ENCODE measurements around the gene PRKAA2. TPM values are rescaled to one million over a fixed set of nuclear protein-coding genes. Genes with fewer than 3 reads are reported as not detected.

Gene PRKAA2
- total and polyA plus RNA-seq, 2 of the 13 experiments (the other 11 are each of a cell fraction or from before 2014, with no cell fraction given) = 6.0 to 7.5 TPM

- TF ChIP-seq, protein P1, sequence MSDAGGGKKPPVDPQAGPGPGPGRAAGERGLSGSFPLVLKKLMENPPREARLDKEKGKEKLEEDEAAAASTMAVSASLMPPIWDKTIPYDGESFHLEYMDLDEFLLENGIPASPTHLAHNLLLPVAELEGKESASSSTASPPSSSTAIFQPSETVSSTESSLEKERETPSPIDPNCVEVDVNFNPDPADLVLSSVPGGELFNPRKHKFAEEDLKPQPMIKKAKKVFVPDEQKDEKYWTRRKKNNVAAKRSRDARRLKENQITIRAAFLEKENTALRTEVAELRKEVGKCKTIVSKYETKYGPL (CRISPR knock-in tag; IDR thresholded peaks at IDR 0.05) = no peak
- TF ChIP-seq ZNF629 (CRISPR knock-in tag; conservative IDR thresholded peaks at IDR 0.05) (no peak), DZIP1 (CRISPR knock-in tag; IDR thresholded peaks at IDR 0.05) (no peak), SKI (IDR thresholded peaks at IDR 0.05; ENCODE audit: partially characterized antibody) (no peak), GLMP (CRISPR knock-in tag; IDR thresholded peaks at IDR 0.05; ENCODE audit: borderline replicate concordance) (no peak)
Measured at GRCh38 chr1:56715156-56715555, 70.0 kb downstream of the PRKAA2 start (continued).

DNA sequence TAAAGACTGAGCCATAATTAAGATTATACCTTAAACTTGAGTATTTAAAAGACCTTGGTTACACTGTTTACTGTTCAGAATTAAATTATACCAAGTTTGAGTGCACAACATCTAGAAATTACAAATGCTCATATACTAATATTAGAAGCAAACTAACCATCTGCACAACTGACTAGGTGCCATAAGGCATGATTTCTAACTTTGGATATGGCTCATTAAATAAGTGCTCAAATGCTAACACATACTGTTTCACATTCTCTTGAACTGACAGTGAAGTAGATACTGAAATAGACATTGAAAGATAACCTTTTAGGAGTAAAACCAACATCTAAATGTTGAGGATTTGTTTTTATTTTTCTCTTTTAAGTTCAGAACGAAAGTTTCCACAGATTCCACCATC, 74.1 kb downstream of the PRKAA2 start:
- no peak overlapping the region for H2AFZ ChIP-seq (ENCODE audit: low read length)
- no peaks in the 10 kb centered on the region for H3K27me3 ChIP-seq (ENCODE audit: control insufficient read depth in 1 of 2, insufficient read depth in 2 of 2, low read length in 2 of 2)
- no peaks in the 10 kb centered on the region for H4K20me1 ChIP-seq (ENCODE audit: insufficient read depth, low read length)
- no peak overlapping the region for H3K4me3 ChIP-seq (replicated peaks in 1 of 3; ENCODE audit: insufficient read depth in 1 of 3, low read depth in 2 of 3, low read length in 3 of 3)
- in situ Hi-C loops (cut with HindIII; ENCODE audit: extremely low pct_ligation_motif_present, low pct_unique_long_range_greater_than_20kb) (no loop called here), intact Hi-C loops (cut with micrococcal nuclease; ENCODE audit: unreplicated experiment) (no loop called here)
- DNase-seq (ENCODE audit: low spot score) (no peak), ATAC-seq (no peak), FAIRE-seq (no peak)
- H3K4me2 ChIP-seq (ENCODE audit: low read depth, low read length) = no peak overlapping the region
- 84% methylated on average over 1 of the region's 1 CpG for WGBS (ENCODE audit: low lambda C conversion rate)
- H3K9ac ChIP-seq (ENCODE audit: insufficient read depth, low read depth, low read length) = no peak overlapping the region
- H3K4me1 ChIP-seq (ENCODE audit: insufficient read depth, low read length) = no peaks in the 10 kb centered on the region
- ChIA-PET CTCF (ENCODE audit: low intra/inter-chr PET ratio, low total read pairs) (no interaction called here), POLR2A (no interaction called here)
- no TSS peak for BruUV-seq (replicated peaks)
- H3K27ac ChIP-seq (ENCODE audit: extremely low read length, insufficient read depth, low read length) = no peak overlapping the region
- H3K36me3 ChIP-seq (replicated peaks in 1 of 2; ENCODE audit: control insufficient read depth in 1 of 2, insufficient read depth in 2 of 2, low read length in 2 of 2) = no peaks in the 10 kb centered on the region
- H3K9me3 ChIP-seq (ENCODE audit: low read length) = no peaks in the 10 kb centered on the region
- TF ChIP-seq ZNF615 (CRISPR knock-in tag; IDR thresholded peaks at IDR 0.05; ENCODE audit: borderline replicate concordance) = no peak
- H3K79me2 ChIP-seq (ENCODE audit: insufficient read depth, low read length) = no peaks in the 10 kb centered on the region

All from HepG2 (cell line).